Left ventricle myocardium inferior (tissue), 1 donor: ENCODE measurements around the gene OR5K1. TPM values are rescaled to one million over a fixed set of nuclear protein-coding genes. Genes with fewer than 3 reads are reported as not detected.

Experiments used
- DNase-seq: peaks from one replicate; pipeline ENCODE4 v3.0.0-alpha.2; 2020
- H3K27ac ChIP-seq: fragments of 200-600 bp; replicated peaks from 2 replicates; pipeline ENCODE4 v1.8.0; 2021
- H3K27me3 ChIP-seq: fragments of 200-600 bp; 2 replicates; pipeline ENCODE4 v1.8.0; 2021; ENCODE audit warnings: low read depth
- H3K36me3 ChIP-seq: fragments of 200-600 bp; 2 replicates; pipeline ENCODE4 v1.8.0; 2021
- H3K4me1 ChIP-seq: fragments of 200-600 bp; 2 replicates; pipeline ENCODE4 v1.8.0; 2021
- H3K4me3 ChIP-seq: fragments of 200-600 bp; 2 replicates; pipeline ENCODE4 v1.8.0; 2021; ENCODE audit warnings: mild to moderate bottlenecking, moderate library complexity
- H3K9me3 ChIP-seq: fragments of 200-600 bp; replicated peaks from 2 replicates; pipeline ENCODE4 v1.8.0; 2021
- CTCF ChIP-seq: fragments of 200-600 bp; IDR thresholded peaks from 2 replicates; pipeline ENCODE4 v1.8.0; 2021; ENCODE audit warnings: antibody characterized with exemption, mild to moderate bottlenecking, borderline replicate concordance
- intact Hi-C: fragments of 100-400 bp; cut with micrococcal nuclease; formaldehyde crosslinking; loops from one replicate; pipeline ENCODE4 v1.11.0; 2022
- long read RNA-seq: library from polyadenylated mRNA; unstranded; transcript quantifications from one replicate; pipeline ENCODE4 v2.0.0, GENCODE V29; 2021
- total RNA-seq: library from RNA; stranded (reverse); fragmentation: NEBNext Ultra II Directional; extraction: Animal tissue kit (Norgen Biotek cat#: 25700); gene quantifications from one replicate; pipeline ENCODE4 v1.2.1, GENCODE V29; 2021
- donor health status: DM: no; HTN: yes; CAD: no; lungs with severe emphysema.

The OR5K1 gene
- not detected for total RNA-seq
- long read RNA-seq: 0 reads

GRCh38 chr3:98462901-98463300 lies at the start of gene OR5K1:
OR5K1 (plus strand) TSS chr3:98463201; CDS start chr3:98469577, 6,376 bp downstream.
- DNase-seq: no peak
- Histone ChIP-seq H3K9me3 (peaks cover 57% of the 10 kb centered on the region), H3K27me3 (no peaks in the 10 kb centered on the region), H3K27ac (no peak within 1 kb of the TSS), H3K4me1 (no peaks in the 10 kb centered on the region), H3K4me3 (no peak within 1 kb of the TSS), H3K36me3 (no peaks in the 10 kb centered on the region)
- intact Hi-C loops: no loop called here
- TF ChIP-seq CTCF: no peak

- H3K36me3 ChIP-seq: no peaks in the 10 kb centered on the region
- no peak for TF ChIP-seq CTCF
- DNase-seq: no peak
- H3K27me3 ChIP-seq: no peaks in the 10 kb centered on the region
- no peak overlapping the region for H3K27ac ChIP-seq
- peaks cover 50% of the 10 kb centered on the region for H3K9me3 ChIP-seq
- H3K4me3 ChIP-seq: no peak overlapping the region
- intact Hi-C loops: no loop called here
- no peaks in the 10 kb centered on the region for H3K4me1 ChIP-seq
Measured at GRCh38 chr3:98432575-98432974, 30.4 kb upstream of the OR5K1 start.

GRCh38 chr3:98433764-98434163 lies 29.2 kb upstream of the OR5K1 start:
- intact Hi-C loops: no loop called here
- no peak for TF ChIP-seq CTCF
- Histone ChIP-seq H3K27ac (no peak overlapping the region), H3K9me3 (peaks cover 38% of the 10 kb centered on the region), H3K4me3 (no peak overlapping the region), H3K27me3 (no peaks in the 10 kb centered on the region), H3K36me3 (no peaks in the 10 kb centered on the region), H3K4me1 (no peaks in the 10 kb centered on the region)
- no peak for DNase-seq

- no peak for DNase-seq
- no peaks in the 10 kb centered on the region for H3K4me1 ChIP-seq
- H3K36me3 ChIP-seq: no peaks in the 10 kb centered on the region
- peaks cover 31% of the 10 kb centered on the region for H3K9me3 ChIP-seq
- H3K27me3 ChIP-seq: no peaks in the 10 kb centered on the region
- no peak for TF ChIP-seq CTCF
- intact Hi-C loops: no loop called here
- H3K27ac ChIP-seq: no peak overlapping the region
- H3K4me3 ChIP-seq: no peak overlapping the region
Measured at GRCh38 chr3:98434412-98434811, 28.6 kb upstream of the OR5K1 start.

GRCh38 chr3:98440283-98440682 lies 22.7 kb upstream of the OR5K1 start:
- no peaks in the 10 kb centered on the region for H3K36me3 ChIP-seq
- H3K9me3 ChIP-seq: no peaks in the 10 kb centered on the region
- H3K4me1 ChIP-seq: no peaks in the 10 kb centered on the region
- intact Hi-C loops: no loop called here
- DNase-seq: no peak
- no peak overlapping the region for H3K27ac ChIP-seq
- H3K27me3 ChIP-seq: no peaks in the 10 kb centered on the region
- TF ChIP-seq CTCF: no peak
- no peak overlapping the region for H3K4me3 ChIP-seq

- H3K27me3 ChIP-seq: no peaks in the 10 kb centered on the region
- no peaks in the 10 kb centered on the region for H3K36me3 ChIP-seq
- intact Hi-C loops: no loop called here
- H3K4me1 ChIP-seq: no peaks in the 10 kb centered on the region
- TF ChIP-seq CTCF: no peak
- no peak overlapping the region for H3K27ac ChIP-seq
- DNase-seq: no peak
- no peaks in the 10 kb centered on the region for H3K9me3 ChIP-seq
- H3K4me3 ChIP-seq: no peak overlapping the region
Measured at GRCh38 chr3:98445949-98446406, 17.0 kb upstream of the OR5K1 start.
